Right hindlimb (tissue), 1 donor: Measurements from ENCODE around the gene CNOT6L.
"Not testable (repeated sequence)": the region's sequence is repeated elsewhere in the genome, so short reads cannot be mapped to it uniquely, and the experiment has no call there.

Experiments
- DNase-seq: peaks from one replicate; pipeline ENCODE4 v3.0.0-alpha.2; 2018

Gene CNOT6L

DNA sequence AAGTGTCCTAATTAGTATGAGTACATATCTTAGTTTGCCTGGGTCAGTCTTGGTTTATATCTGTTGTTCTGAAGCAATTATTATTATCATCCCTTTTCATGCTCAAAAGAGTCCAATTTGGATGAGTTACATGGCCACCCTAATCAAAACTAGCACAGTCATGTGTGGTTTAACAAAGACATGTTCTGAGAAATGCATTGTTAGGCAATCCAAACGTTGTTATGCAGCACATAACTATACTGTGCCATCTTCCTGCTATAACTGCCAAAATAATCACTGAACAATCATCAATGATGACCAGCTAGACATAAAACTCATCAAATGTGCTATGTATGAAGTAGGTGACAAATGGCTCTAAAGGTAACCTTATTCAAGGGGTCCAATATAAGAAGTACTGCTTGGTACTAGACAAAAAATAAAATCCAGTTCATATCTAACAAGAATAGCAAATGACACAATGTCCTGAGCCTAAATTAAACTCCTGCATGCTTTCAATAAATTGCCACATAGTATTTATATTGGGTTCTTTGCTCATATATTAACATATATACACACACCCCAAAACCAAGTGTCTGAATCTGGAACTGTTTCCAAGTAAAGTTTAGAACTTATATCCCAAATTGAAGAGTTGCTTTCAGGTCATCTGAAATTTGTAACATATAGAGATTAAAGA is 41.9 kb downstream of the CNOT6L start:
- no peak for DNase-seq

- DNase-seq: no peak
These were observed 42.7 kb downstream of the CNOT6L start for GRCh38 chr4:77776182-77777134.

- DNase-seq: no peak
These were observed 46.1 kb downstream of the CNOT6L start for GRCh38 chr4:77773101-77773500.

DNA sequence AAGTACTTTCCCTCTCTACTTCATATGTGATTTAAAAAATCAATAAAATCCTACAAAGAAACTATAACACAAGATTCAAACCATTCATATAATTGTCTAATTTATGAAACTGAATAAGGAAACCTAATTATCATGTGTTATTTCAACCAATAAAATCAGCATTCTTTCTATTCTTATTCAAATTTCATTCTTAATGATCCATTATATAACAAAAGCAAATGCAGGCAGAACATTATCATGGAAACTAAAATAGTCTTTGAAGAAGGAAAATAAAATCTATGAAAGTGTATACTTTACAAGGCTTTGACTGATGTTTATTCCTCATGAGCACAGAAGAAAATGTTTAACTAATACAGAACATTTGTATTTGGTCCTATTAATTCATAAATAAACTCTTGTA is 47.6 kb downstream of the CNOT6L start:
- DNase-seq: no peak

GRCh38 chr4:77765720-77766119 is 53.4 kb downstream of the CNOT6L start:
- no peak for DNase-seq

DNA sequence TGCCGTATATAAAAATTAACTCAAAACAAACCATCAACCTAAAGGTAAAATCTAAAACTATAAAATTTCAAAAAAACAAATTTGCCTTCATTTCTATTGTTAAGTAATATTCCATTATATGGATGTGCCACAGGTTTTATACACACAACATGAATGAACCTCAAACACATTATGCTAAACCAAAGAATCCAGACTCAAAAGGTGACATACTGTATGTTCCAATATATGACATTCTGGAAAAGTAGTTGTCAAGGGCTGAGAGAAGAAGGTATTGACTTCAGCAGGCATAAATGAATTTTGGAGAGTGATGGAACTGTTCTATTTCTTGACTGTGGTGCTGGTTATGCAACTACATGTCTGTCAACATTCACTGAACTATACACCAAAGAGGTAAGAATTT is 56.6 kb downstream of the CNOT6L start:
- no peak for DNase-seq

DNA sequence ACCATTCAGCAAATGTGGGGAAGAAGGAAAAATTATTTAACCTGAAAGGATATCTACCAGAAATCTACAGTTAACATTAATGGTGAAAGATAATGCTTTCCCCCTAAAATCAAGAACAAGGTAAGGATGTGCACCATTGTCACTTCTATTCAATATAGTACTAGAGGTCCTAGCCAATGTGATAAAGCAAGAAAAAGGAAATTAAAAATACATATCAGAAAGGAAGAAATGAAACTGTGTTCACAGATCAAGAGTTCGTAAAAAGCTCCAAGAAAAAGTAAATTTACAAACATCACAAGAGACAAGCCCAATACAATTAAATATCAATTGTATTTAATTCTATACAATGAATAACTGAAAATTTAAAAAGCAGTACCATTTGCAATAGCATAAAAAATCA is 57.6 kb downstream of the CNOT6L start:
- DNase-seq: no peak

GRCh38 chr4:77758804-77759203 is 60.4 kb downstream of the CNOT6L start:
- no peak for DNase-seq

DNA sequence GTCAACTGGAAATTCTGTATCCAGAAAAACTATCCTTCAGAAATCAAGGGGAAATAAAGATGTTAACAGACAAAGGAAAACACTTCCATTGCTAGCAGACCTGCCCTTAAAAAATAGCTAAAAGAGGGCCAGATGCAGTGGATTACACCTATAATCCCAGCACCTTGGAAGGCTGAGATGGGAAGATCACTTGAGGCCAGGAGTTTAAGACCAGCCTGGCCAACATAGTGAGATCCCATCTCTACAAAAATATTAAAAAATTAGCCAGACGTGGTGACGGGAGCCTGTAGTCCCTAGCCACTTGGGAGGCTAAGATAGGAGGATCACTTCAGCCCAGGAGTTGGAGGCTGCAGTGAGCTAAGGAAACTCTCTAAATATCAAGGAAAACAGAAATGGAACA is 67.4 kb downstream of the CNOT6L start:
- no peak for DNase-seq

DNA sequence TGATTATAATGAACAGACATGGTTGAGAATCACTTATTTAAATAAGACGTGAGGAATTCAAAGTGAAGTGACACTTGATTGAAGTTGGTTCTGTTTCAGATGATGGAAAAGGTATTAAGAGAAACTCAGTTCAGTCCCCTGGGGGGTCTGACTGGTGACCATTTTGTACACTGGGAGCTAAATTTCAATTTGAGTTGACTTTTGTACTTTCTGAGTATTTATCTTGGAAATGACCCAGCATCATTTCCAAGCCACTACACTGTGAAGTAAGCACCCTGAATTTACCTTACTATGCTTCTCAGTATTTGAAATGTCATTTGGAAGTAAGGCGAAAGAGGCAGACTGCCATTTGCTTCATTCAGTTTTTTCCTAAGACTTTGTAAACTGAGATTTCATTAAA is 73.4 kb downstream of the CNOT6L start:
- no peak for DNase-seq

- no peak for DNase-seq
These were observed 77.1 kb downstream of the CNOT6L start for GRCh38 chr4:77742054-77742453.

GRCh38 chr4:77740480-77740879 is 78.7 kb downstream of the CNOT6L start:
- no peak for DNase-seq

DNA sequence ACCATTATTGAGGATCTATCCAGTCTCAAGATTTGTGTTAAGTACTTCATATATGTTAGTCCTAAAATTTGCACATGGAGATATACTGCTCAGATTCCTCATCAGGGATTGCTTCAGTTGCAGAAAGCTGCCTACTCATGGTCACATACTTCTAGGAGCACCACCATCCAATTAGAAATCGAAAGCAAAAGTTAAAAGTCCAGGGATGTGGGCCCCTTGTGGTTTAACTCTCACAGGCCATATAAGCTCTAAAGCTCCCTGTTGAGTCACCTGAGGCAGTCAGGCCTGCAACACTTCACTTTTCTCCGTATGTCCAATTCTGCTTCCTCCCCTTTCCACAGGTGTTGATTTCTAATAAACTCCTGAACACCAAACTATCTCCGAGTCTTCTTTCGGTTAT is 84.2 kb downstream of the CNOT6L start:
- DNase-seq: no peak

GRCh38 chr4:77731656-77732055 is 87.5 kb downstream of the CNOT6L start:
- no peak for DNase-seq

DNA sequence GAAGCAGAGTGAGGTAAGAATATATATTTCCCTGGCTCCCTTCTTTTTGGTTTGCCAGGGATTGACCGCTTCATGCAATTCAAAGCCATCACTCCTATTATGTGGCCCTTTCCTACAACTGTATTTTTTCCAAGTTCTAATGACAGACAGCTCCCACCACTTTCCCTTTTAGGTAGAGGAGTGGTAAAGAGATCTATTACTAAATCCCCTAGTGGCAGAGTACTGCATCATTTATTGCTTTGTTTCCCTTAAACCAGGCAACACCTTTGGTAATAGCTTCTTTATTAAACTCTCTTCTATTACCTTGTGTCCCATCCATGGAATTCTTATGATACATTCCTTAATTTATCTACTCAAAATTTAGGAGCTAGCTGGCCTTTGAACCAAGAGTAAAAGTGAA is 90.7 kb downstream of the CNOT6L start:
- DNase-seq: no peak

DNA sequence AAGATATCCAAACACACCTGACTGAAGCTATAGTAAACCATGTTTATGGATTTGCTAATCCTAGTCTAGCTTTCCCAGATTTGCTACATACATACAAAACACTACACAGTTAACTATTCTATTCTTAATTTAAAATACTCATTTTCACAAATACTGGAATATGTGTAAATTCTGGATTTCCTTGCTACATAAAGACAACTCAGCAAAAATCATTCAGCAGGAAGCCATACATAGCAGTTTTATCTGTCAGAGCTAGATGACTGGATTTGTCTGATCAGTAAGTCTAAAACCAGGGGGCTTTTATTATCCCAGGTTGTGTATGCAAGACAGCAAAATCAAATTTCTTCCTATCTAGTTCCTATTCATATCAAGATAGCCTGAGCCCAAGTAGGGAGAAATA is 98.1 kb downstream of the CNOT6L start:
- DNase-seq: no peak

GRCh38 chr4:77718500-77718899 is 100.7 kb downstream of the CNOT6L start:
- DNase-seq: not testable (repeated sequence)

DNA sequence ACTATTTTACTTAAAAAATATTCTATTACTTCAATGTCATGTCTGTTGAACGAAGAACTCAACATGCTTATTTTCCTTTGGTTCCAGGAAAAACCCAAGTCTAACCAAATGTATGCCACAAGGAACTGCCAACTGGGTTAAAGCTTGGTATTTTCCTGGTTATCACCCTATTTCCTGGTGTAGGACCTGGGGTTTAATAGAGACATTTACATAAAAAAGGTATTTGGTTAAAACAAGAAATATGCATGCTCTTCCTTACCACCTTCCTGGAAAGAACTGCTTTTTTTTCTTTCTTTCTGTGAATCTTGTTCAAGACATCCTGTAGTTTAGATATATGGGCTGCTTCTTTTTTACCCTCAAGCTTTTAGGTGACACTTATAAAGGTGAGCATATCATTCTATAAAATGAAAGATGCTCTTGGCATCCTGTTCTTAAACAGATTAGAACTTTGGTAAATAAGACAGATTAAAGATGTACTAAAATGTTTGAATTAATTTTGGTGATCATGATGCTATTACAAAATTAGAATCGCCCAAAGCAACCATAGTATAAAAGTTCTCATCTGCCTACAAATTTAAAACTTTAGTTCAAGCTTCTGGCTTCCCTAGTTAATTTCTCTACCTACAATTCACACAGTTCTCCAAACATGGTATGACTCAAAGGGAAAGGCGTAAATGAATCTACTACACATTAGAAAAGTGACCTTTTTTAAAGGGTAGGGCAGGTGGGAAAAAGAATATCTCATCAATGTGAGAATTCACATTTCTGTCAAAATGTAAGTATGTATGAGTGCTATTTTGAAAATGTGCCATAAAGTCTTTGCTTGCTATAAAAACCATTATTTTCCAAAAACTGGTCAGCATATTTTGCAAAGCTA is 103.5 kb downstream of the CNOT6L start:
- DNase-seq: no peak

GRCh38 chr4:77714514-77714913 is 104.7 kb downstream of the CNOT6L start:
- DNase-seq: no peak

- no peak for DNase-seq
These were observed 105.3 kb downstream of the CNOT6L start for GRCh38 chr4:77713884-77714283.

- no peak for DNase-seq
These were observed 106.5 kb downstream of the CNOT6L start for GRCh38 chr4:77712675-77713074.

- DNase-seq: no peak
These were observed 107.7 kb downstream of the CNOT6L start for GRCh38 chr4:77711469-77711868.

GRCh38 chr4:77710684-77711083 is 108.5 kb downstream of the CNOT6L start:
- no peak for DNase-seq
